Measurements from ENCODE around the gene PPP2R5D.

GRCh38 chr6:43009124-43009523 lies 24.8 kb downstream of the PPP2R5D start:
- TF ChIP-seq GATA2 (IDR thresholded peaks at IDR 0.05; ENCODE audit: low read depth, low read length): no peak
- no peak for TF ChIP-seq GATA3 (IDR thresholded peaks at IDR 0.05; ENCODE audit: low read depth, low read length)
